Measurements from ENCODE around the gene MRPL43. TPM values are rescaled to one million over a fixed set of nuclear protein-coding genes. Genes with fewer than 3 reads are reported as not detected.
A peak's percentile ranks its signal among the peaks of the same experiment; 100 is the strongest.

MRPL43 gene
- total and polyA plus RNA-seq, 10 donors = 38.3 to 92.4 (median 51.0) TPM

DNA sequence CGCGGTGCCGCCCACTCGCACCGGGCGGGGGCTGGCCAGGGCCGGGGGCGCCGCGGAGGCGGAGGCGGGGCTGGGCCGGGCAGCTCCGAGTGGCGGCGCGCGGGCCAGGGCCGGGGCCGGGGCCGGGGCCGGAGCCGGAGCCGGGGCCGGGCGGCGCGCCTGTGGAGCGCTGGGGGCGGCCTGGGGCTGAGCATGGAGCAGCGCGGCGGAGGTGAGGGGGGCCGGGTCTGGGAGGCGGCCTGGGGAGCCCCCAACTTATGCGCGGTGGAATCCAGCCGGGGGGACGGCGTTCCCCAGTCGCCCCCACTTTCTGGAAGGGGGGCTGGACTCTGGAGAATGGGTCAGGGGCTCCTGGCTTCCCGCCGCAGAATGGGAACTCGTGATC, 12.4 kb upstream of the MRPL43 start, which contains the start of gene LZTS2:
Gene LZTS2 (plus strand): TSS at position 67 of the 385 bp plus-strand sequence. CDS start 2,731 bp downstream, outside the sequence.
- peaks cover 17 to 85% (median 57%) of the 10 kb centered on the region in 6 donors for H3K4me1 ChIP-seq

DNA sequence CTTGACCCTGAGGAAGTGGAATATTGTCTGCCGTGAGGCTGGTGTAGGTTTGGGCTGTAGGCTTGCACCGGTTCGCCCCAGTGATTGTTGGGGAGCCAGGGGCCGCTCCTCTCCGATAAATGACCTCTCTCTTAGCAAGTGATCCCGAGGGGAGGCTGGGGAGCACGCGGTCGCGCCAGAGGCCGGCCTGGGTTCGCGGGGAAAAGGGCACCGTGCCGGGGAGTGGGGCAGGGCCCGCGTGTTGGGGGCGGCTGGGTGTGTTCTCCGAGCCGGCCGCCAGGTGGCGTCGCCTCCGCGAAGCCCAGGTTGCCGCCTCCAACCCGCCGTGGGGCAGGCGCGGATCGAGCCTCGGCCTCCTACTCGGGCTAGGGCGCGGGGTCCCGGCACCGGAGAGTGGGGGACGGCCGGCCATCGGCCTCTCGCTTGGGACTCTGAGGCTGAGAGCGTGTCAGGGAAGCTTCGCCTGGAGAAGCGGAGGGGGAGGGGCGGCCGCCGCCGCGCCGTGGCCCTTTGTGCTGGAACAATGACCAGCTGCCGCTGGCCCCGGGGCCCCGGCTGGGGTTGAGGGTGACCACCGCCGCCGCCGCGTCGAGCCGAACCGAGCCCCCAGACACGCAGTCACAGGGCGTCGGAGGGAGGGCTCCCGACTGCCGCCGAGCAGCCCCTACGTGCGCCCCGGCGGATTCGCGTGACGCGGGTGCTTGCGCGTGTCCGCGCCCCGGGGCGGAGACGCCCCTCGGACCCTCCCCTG, 11.9 kb upstream of the MRPL43 start:
- TF ChIP-seq POLR2A (IDR thresholded peaks at IDR 0.05) = peak in 1 of 3 donors; percentile 64
- TF ChIP-seq, protein P1, sequence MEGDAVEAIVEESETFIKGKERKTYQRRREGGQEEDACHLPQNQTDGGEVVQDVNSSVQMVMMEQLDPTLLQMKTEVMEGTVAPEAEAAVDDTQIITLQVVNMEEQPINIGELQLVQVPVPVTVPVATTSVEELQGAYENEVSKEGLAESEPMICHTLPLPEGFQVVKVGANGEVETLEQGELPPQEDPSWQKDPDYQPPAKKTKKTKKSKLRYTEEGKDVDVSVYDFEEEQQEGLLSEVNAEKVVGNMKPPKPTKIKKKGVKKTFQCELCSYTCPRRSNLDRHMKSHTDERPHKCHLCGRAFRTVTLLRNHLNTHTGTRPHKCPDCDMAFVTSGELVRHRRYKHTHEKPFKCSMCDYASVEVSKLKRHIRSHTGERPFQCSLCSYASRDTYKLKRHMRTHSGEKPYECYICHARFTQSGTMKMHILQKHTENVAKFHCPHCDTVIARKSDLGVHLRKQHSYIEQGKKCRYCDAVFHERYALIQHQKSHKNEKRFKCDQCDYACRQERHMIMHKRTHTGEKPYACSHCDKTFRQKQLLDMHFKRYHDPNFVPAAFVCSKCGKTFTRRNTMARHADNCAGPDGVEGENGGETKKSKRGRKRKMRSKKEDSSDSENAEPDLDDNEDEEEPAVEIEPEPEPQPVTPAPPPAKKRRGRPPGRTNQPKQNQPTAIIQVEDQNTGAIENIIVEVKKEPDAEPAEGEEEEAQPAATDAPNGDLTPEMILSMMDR (IDR thresholded peaks at IDR 0.05 in 8 of 11, conservative IDR thresholded peaks at IDR 0.05 in 3 of 11) = peak; percentile 90 to 99 (median 98)
- TF ChIP-seq POLR2AphosphoS5 (IDR thresholded peaks at IDR 0.05) = peak; percentile 89 to 91 (median 90)
- H3K36me3 ChIP-seq = peaks cover 0 to 24% (median 11%) of the 10 kb centered on the region in 6 donors
- WGBS, 5 donors = 0 to 1% (median 0%) methylated on average over 1 to 83 of the region's 83 CpGs
- H3K27ac ChIP-seq = peak overlapping the region; percentile 93 to 99 (median 98)
- peak overlapping the region; percentile 64 to 91 (median 80) for H3K4me3 ChIP-seq
- H3K4me1 ChIP-seq = peaks cover 17 to 79% (median 57%) of the 10 kb centered on the region in 6 donors
- no peaks in the 10 kb centered on the region for H3K27me3 ChIP-seq (replicated peaks in 1 of 7)
- peak; percentile 97 for DNase-seq
- intact Hi-C loops (cut with DNase I; ENCODE audit: low total_unique reads) = no loop called here
- H3K9me3 ChIP-seq = no peaks in the 10 kb centered on the region

More for the DNA sequence above, 12.4 kb upstream of the MRPL43 start, which contains the start of gene LZTS2:
- peaks cover 0 to 25% (median 12%) of the 10 kb centered on the region in 6 donors for H3K36me3 ChIP-seq
- no peak for DNase-seq
- TF ChIP-seq POLR2AphosphoS5 (IDR thresholded peaks at IDR 0.05) = no peak
- no peak for TF ChIP-seq POLR2A (IDR thresholded peaks at IDR 0.05)
- TF ChIP-seq, protein P1 (IDR thresholded peaks at IDR 0.05 in 8 of 11, conservative IDR thresholded peaks at IDR 0.05 in 3 of 11) = no peak
- no peaks in the 10 kb centered on the region for H3K27me3 ChIP-seq (replicated peaks in 1 of 7)
- intact Hi-C loops (cut with DNase I; ENCODE audit: low total_unique reads) = no loop called here
- no peaks in the 10 kb centered on the region for H3K9me3 ChIP-seq
- H3K27ac ChIP-seq = peak within 1 kb of the TSS; percentile 93 to 99 (median 98)
- 0 to 4% (median 0%) methylated on average over 3 to 44 of the region's 44 CpGs for WGBS, 5 donors
- peak within 1 kb of the TSS; percentile 67 to 91 (median 80) for H3K4me3 ChIP-seq

DNA sequence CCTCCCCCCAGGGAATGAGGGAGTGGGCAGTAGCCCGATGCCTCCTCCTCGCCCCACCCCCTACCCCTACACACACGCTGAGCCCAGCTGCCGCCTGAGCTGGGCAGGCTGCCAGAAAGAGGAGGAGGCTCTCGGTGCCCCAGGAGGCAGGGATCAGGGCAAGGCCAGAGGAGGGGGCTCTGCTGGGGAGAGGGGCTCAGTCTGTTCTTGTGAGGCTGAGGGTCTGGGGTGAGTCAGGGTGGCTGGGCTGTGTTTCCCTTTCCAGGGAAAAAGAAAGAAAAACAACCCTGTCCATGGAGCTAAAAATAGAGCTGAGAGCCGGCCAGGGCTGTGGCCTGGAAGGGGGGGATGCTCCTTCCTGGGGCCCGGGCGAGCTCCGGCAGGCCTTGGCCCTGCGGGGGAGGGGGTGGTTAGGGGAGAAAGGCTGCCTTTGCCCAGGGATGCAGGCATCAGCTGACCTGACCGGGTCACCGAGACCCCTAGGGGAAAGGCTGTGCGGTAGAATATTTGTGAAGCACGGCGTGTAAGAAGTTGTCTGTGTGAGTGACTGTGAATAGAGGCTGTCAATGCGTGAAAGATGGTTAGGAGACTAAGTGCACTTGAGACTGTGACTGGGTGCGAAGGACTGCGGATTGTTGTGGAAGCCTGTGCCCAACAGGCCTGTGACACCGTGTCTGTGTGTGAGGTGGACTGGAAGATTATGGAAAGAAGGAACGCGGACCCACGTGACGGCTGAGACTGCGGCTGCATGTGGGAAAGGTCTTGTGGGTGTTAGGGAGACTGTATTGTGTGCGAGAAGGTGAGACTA, 11.1 kb upstream of the MRPL43 start:
- Histone ChIP-seq H3K9me3 (no peaks in the 10 kb centered on the region), H3K36me3 (peaks cover 0 to 24% (median 7%) of the 10 kb centered on the region in 6 donors), H3K4me1 (peaks cover 17 to 72% (median 57%) of the 10 kb centered on the region in 6 donors), H3K27ac (peak overlapping the region; percentile 93 to 99 (median 98)), H3K27me3 (replicated peaks in 1 of 7) (no peaks in the 10 kb centered on the region), H3K4me3 (peak overlapping the region; percentile 64 to 91 (median 80))
- WGBS, 5 donors = 3 to 8% (median 4%) methylated on average over 25 of the region's 25 CpGs
- intact Hi-C loops (cut with DNase I; ENCODE audit: low total_unique reads) = no loop called here
- peak; percentile 92 for DNase-seq
- TF ChIP-seq POLR2A (IDR thresholded peaks at IDR 0.05) (no peak), POLR2AphosphoS5 (IDR thresholded peaks at IDR 0.05) (peak; percentile 45 to 55 (median 52))

DNA sequence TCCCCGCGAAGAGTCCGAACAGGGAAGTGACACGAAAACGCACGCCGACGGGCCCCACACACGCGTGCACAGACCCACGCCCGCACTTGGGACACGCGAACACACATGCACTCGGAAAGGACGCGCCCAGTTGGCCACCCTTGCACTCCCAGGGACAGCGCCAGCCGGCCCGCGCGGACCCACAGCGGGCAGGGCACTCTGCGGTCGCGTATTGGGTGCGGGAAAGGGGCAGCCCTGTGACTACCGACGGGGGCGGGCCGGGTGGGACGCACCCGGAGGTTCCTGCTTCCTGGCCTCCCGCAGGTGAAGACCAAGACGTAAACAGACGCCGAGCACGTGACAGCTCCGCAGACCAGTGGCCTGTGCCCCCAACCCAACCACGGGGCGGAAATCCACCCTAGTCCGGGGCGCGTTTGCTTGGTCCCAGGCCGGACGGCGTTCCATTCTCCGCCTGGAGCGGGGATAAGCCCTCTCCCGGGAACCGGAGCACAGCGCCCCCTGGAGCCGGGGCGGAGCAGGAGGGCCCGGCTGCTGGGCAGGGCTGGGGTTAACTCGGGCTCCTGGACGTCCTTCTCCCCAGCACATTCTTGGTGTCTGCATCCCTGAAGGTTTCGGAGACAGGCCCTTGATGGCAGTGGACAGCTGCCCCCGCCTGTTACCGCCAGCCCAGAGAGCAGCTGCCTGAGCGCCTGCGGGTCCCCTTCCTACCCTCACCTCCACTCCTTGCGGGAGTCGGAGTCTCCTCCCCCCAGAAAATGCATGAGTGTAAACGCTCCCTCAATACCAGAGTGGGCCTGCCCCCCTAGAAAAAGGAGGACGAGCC, 10.3 kb upstream of the MRPL43 start:
- Histone ChIP-seq H3K27me3 (replicated peaks in 1 of 7) (no peaks in the 10 kb centered on the region), H3K4me3 (peak overlapping the region; percentile 64 to 91 (median 80)), H3K36me3 (peaks cover 0 to 24% (median 13%) of the 10 kb centered on the region in 6 donors), H3K9me3 (no peaks in the 10 kb centered on the region), H3K4me1 (peaks cover 17 to 63% (median 52%) of the 10 kb centered on the region in 6 donors), H3K27ac (peak overlapping the region; percentile 93 to 99 (median 98))
- intact Hi-C loops (cut with DNase I; ENCODE audit: low total_unique reads) = no loop called here
- peak; percentile 95 for DNase-seq
- 0 to 1% (median 1%) methylated on average over 31 to 66 of the region's 66 CpGs for WGBS, 5 donors
- TF ChIP-seq POLR2AphosphoS5 (IDR thresholded peaks at IDR 0.05) (peak; percentile 67 to 76 (median 74)), POLR2A (IDR thresholded peaks at IDR 0.05) (no peak)
- TF ChIP-seq, protein P1 (IDR thresholded peaks at IDR 0.05 in 8 of 11, conservative IDR thresholded peaks at IDR 0.05 in 3 of 11) = peak; percentile 69 to 93 (median 87)
